ENCODE results near the gene PPM1N. TPM values are rescaled to one million over a fixed set of nuclear protein-coding genes. Genes with fewer than 3 reads are reported as not detected.

PPM1N gene
- polyA plus RNA-seq, 3 donors, result 1.3 to 4.3 (median 2.7) TPM

DNA sequence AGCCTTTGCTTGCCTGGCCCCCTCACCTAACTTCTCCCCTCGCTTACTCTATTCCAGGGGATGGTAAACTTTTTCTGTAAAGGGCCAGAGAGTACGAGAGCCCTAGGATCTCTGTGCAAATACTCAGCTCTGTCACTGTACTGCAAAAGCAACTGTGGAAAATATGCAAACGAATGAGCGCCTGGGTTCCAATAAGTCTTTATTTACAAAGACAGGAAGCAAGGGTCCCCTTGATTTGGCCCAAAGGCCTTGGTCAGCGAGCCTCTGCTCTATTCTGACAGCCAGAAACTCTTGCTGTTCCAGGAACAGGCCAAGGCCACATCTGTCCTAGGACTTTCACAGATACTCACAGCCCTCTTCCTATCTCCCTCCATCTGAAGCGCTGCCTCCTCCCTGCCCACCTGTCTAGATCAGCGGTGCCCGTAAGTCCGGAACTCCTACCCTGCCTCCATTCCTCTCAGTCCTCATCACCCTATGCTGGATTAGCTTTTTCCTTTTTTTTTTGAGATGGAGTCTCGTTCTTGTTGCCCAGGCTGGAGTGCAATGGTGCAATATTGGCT lies 49.0 kb downstream of the PPM1N start:
- Mint-ChIP-seq H3K27me3 (ENCODE audit: low read depth in 3 of 3) (peaks cover 0 to 2% (median 2%) of the 10 kb centered on the region in 3 donors), H3K27ac (peak overlapping the region in 1 of 7 donors; percentile 4), H3K4me3 (no peak overlapping the region), H3K36me3 (peaks cover 0 to under 1% of the 10 kb centered on the region in 2 donors), H3K4me1 (peaks cover 30% of the 10 kb centered on the region), H3K9me3 (peaks cover 0 to 2% (median 0%) of the 10 kb centered on the region in 7 donors)
- 74% methylated on average over 4 of the region's 10 CpGs for WGBS (ENCODE audit: insufficient coverage)
- Histone ChIP-seq H3K27me3 (ENCODE audit: control insufficient read depth in 2 of 2, insufficient read depth in 2 of 2, low read length in 2 of 2) (no peaks in the 10 kb centered on the region), H3K79me2 (ENCODE audit: insufficient read depth, low read length) (no peaks in the 10 kb centered on the region), H3K4me2 (replicated peaks; ENCODE audit: extremely low read depth, low read length, poor library complexity, severe bottlenecking) (no peak overlapping the region), H3K9ac (ENCODE audit: insufficient read depth, low read length, poor library complexity, severe bottlenecking) (no peak overlapping the region), H3K4me3 (replicated peaks in 1 of 3; ENCODE audit: low read depth in 2 of 3, low read length in 3 of 3) (no peak overlapping the region), H3K4me1 (ENCODE audit: control insufficient read depth in 1 of 2, insufficient read depth in 2 of 2, low read length in 2 of 2) (peaks cover 19 to 21% of the 10 kb centered on the region in 2 donors), H4K20me1 (ENCODE audit: insufficient read depth, low read length) (no peaks in the 10 kb centered on the region), H3K9me3 (replicated peaks in 1 of 2; ENCODE audit: control insufficient read depth in 1 of 2, insufficient read depth in 1 of 2, low read length in 2 of 2) (no peaks in the 10 kb centered on the region), H3K27ac (ENCODE audit: low read depth in 1 of 2, low read length in 2 of 2) (no peak overlapping the region), H3K36me3 (replicated peaks in 1 of 2; ENCODE audit: control insufficient read depth in 1 of 2, insufficient read depth in 2 of 2, low read length in 2 of 2) (peaks cover 0 to 4% of the 10 kb centered on the region in 2 donors), H2AFZ (ENCODE audit: insufficient read depth, low read depth, low read length, poor library complexity, severe bottlenecking) (no peak overlapping the region)
- DNase-seq, result no peak
- intact Hi-C loops (cut with micrococcal nuclease), result no loop called here
- TF ChIP-seq, protein P1, sequence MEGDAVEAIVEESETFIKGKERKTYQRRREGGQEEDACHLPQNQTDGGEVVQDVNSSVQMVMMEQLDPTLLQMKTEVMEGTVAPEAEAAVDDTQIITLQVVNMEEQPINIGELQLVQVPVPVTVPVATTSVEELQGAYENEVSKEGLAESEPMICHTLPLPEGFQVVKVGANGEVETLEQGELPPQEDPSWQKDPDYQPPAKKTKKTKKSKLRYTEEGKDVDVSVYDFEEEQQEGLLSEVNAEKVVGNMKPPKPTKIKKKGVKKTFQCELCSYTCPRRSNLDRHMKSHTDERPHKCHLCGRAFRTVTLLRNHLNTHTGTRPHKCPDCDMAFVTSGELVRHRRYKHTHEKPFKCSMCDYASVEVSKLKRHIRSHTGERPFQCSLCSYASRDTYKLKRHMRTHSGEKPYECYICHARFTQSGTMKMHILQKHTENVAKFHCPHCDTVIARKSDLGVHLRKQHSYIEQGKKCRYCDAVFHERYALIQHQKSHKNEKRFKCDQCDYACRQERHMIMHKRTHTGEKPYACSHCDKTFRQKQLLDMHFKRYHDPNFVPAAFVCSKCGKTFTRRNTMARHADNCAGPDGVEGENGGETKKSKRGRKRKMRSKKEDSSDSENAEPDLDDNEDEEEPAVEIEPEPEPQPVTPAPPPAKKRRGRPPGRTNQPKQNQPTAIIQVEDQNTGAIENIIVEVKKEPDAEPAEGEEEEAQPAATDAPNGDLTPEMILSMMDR (IDR thresholded peaks at IDR 0.05), result no peak

DNA sequence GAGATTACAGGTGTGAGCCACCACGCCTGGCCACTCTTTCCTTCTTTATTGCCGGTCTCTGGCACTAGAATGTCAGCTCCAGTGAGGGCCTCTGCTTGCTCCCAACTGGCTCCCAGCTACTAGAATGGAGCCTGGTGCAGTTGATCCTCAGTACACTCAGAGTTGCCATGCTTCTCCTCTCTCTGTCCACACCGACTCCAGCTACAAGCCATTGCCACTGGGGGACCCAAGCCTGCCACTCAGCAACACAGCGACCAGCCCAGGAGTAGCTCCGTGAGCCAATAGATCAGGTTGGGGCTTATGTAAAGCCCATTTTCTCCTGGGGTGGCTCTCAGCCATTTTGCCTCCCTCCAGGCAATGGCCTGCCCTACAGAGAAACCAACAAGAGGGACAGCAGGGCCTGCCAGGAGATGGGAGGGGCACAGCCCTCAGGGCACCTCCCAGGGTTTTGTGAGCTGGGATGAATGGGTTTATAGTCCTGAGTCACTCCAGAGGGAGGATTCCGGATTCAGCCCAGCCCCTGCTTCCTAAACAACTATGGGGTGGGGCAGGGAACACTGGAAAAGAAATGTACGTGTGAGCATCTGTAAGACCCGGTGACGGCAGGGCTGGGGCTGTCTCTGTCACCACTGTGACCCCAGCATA lies 49.8 kb downstream of the PPM1N start:
- Histone ChIP-seq H3K4me1 (ENCODE audit: control insufficient read depth in 1 of 2, insufficient read depth in 2 of 2, low read length in 2 of 2) (peaks cover 17 to 20% of the 10 kb centered on the region in 2 donors), H2AFZ (ENCODE audit: insufficient read depth, low read depth, low read length, poor library complexity, severe bottlenecking) (no peak overlapping the region), H3K4me2 (replicated peaks; ENCODE audit: extremely low read depth, low read length, poor library complexity, severe bottlenecking) (no peak overlapping the region), H3K27me3 (ENCODE audit: control insufficient read depth in 2 of 2, insufficient read depth in 2 of 2, low read length in 2 of 2) (no peaks in the 10 kb centered on the region), H3K27ac (ENCODE audit: low read depth in 1 of 2, low read length in 2 of 2) (no peak overlapping the region), H3K36me3 (replicated peaks in 1 of 2; ENCODE audit: control insufficient read depth in 1 of 2, insufficient read depth in 2 of 2, low read length in 2 of 2) (peaks cover 3 to 9% of the 10 kb centered on the region in 2 donors), H4K20me1 (ENCODE audit: insufficient read depth, low read length) (no peaks in the 10 kb centered on the region), H3K9ac (ENCODE audit: insufficient read depth, low read length, poor library complexity, severe bottlenecking) (no peak overlapping the region), H3K9me3 (replicated peaks in 1 of 2; ENCODE audit: control insufficient read depth in 1 of 2, insufficient read depth in 1 of 2, low read length in 2 of 2) (no peaks in the 10 kb centered on the region), H3K4me3 (replicated peaks in 1 of 3; ENCODE audit: low read depth in 2 of 3, low read length in 3 of 3) (no peak overlapping the region), H3K79me2 (ENCODE audit: insufficient read depth, low read length) (no peaks in the 10 kb centered on the region)
- no peak overlapping the region for H3K27ac Mint-ChIP-seq
- peaks cover 0 to 2% (median 2%) of the 10 kb centered on the region in 3 donors for H3K27me3 Mint-ChIP-seq (ENCODE audit: low read depth in 3 of 3)
- no peak overlapping the region for H3K4me3 Mint-ChIP-seq
- peaks cover 0 to 4% (median 0%) of the 10 kb centered on the region in 7 donors for H3K9me3 Mint-ChIP-seq
- H3K4me1 Mint-ChIP-seq, result peaks cover 30% of the 10 kb centered on the region
- TF ChIP-seq, protein P1 (IDR thresholded peaks at IDR 0.05), result no peak
- intact Hi-C loops (cut with micrococcal nuclease), result no loop called here
- peaks cover 3 to 8% of the 10 kb centered on the region in 2 donors for H3K36me3 Mint-ChIP-seq
- WGBS (ENCODE audit: insufficient coverage), result 91% methylated on average over 7 of the region's 9 CpGs
- no peak for DNase-seq

Other genes with a start within 250 kb of the PPM1N start
- gene MARK4, start 247.2 kb upstream of the PPM1N start, polyA plus RNA-seq, result 10 to 100 TPM in 1 of 3 donors, under 1 TPM in 2; 0.59 to 18.4 (median 0.69) TPM
- gene CKM, start 175.6 kb upstream of the PPM1N start, polyA plus RNA-seq, result under 1 TPM; 0.17 to 0.50 (median 0.24) TPM
- not detected for gene KLC3, start 157.7 kb upstream of the PPM1N start, polyA plus RNA-seq
- 10 to 100 TPM in 1 of 3 donors, 1 to 10 TPM in 2; 4.0 to 20.0 (median 4.4) TPM for gene ERCC2, start 127.9 kb upstream of the PPM1N start, polyA plus RNA-seq
- gene PPP1R13L, start 93.4 kb upstream of the PPM1N start, polyA plus RNA-seq, result 1 to 10 TPM in 1 of 3 donors, under 1 TPM in 2; 0.18 to 1.8 (median 0.45) TPM
- 1 to 10 TPM in 2 of 3 donors, under 1 TPM in 1; 0.81 to 1.5 (median 1.1) TPM for gene POLR1G, start 91.8 kb upstream of the PPM1N start, polyA plus RNA-seq
- 10 to 100 TPM; 62.2 to 78.2 (median 74.6) TPM for gene ERCC1, start 74.5 kb upstream of the PPM1N start, polyA plus RNA-seq
- gene FOSB, start 30.4 kb upstream of the PPM1N start, polyA plus RNA-seq, result 100 to 1,000 TPM in 1 of 3 donors, 10 to 100 TPM in 2; 27.3 to 840 (median 28.2) TPM
- 1 to 10 TPM; 1.5 to 2.7 (median 2.3) TPM for gene RTN2, start 1.4 kb upstream of the PPM1N start, polyA plus RNA-seq
- 100 to 1,000 TPM; 132 to 154 (median 144) TPM for gene VASP, start 9.0 kb downstream of the PPM1N start, polyA plus RNA-seq
- gene OPA3, start 86.4 kb downstream of the PPM1N start, polyA plus RNA-seq, result 1 to 10 TPM; 4.4 to 6.9 (median 5.6) TPM
- gene GPR4, start 103.8 kb downstream of the PPM1N start, polyA plus RNA-seq, result not detected
- gene EML2, start 141.0 kb downstream of the PPM1N start, polyA plus RNA-seq, result 10 to 100 TPM; 10.3 to 50.8 (median 11.9) TPM
- gene GIPR, start 169.8 kb downstream of the PPM1N start, polyA plus RNA-seq, result not detected
- 100 to 1,000 TPM; 251 to 516 (median 491) TPM for gene SNRPD2, start 193.5 kb downstream of the PPM1N start, polyA plus RNA-seq
- gene QPCTL, start 194.2 kb downstream of the PPM1N start, polyA plus RNA-seq, result 1 to 10 TPM in 1 of 3 donors, under 1 TPM in 2; 0.46 to 3.0 (median 0.90) TPM
- 1 to 10 TPM; 3.8 to 6.8 (median 5.5) TPM for gene FBXO46, start 232.5 kb downstream of the PPM1N start, polyA plus RNA-seq
- not detected for gene MEIOSIN, start 235.0 kb downstream of the PPM1N start, polyA plus RNA-seq

Measured in CD14-positive monocyte (primary cell).